Measurements from ENCODE around the gene ERBB4. TPM values are rescaled to one million over a fixed set of nuclear protein-coding genes. Genes with fewer than 3 reads are reported as not detected.

The ERBB4 gene
- total RNA-seq, 1 experiment from 2014 or later = 0.04 TPM

- Histone ChIP-seq H2BK12ac (ENCODE audit: insufficient read length, low read depth, low read length) (no peak overlapping the region), H3K14ac (ENCODE audit: insufficient read depth, low read length) (no peak overlapping the region), H2AFZ (ENCODE audit: low read length) (no peak overlapping the region), H3K56ac (ENCODE audit: insufficient read length, low read depth, low read length) (no peak overlapping the region), H3K79me1 (ENCODE audit: insufficient read depth, low read depth, low read length, poor library complexity, severe bottlenecking) (no peaks in the 10 kb centered on the region), H3K27ac (ENCODE audit: insufficient read length, low read depth, low read length) (no peak overlapping the region), H2BK5ac (ENCODE audit: insufficient read length, low read length) (no peak overlapping the region), H4K20me1 (ENCODE audit: control insufficient read depth, insufficient read depth, insufficient read length) (no peaks in the 10 kb centered on the region), H4K91ac (ENCODE audit: insufficient read length, low read depth, low read length) (no peak overlapping the region), H3K4me1 (ENCODE audit: insufficient read depth, low read length) (no peaks in the 10 kb centered on the region), H3K4ac (ENCODE audit: low read depth, low read length) (no peak overlapping the region), H4K5ac (ENCODE audit: insufficient read length, low read depth, low read length) (no peak overlapping the region), H3K79me2 (ENCODE audit: insufficient read depth, low read length) (no peaks in the 10 kb centered on the region), H3K18ac (ENCODE audit: insufficient read length, low read depth, low read length) (no peak overlapping the region), H3K4me2 (ENCODE audit: insufficient read depth, insufficient read length, low read length) (no peak overlapping the region), H3K27me3 (ENCODE audit: insufficient read depth, low read length) (no peaks in the 10 kb centered on the region), H2BK20ac (ENCODE audit: low read depth, low read length, poor library complexity, severe bottlenecking) (no peak overlapping the region), H3T11ph (ENCODE audit: low read length) (no peak overlapping the region), H4K8ac (replicated peaks; ENCODE audit: insufficient read length, low read depth, low read length) (no peak overlapping the region), H2AK5ac (ENCODE audit: insufficient read length, low read length) (no peak overlapping the region), H3K23ac (ENCODE audit: insufficient read length, low read depth, low read length) (no peak overlapping the region), H2BK15ac (ENCODE audit: low read depth, low read length) (no peak overlapping the region), H2BK120ac (ENCODE audit: low read depth, low read length, poor library complexity, severe bottlenecking) (no peak overlapping the region), H3K23me2 (ENCODE audit: insufficient read length, low read depth, low read length, poor library complexity, severe bottlenecking) (no peaks in the 10 kb centered on the region), H3K9ac (ENCODE audit: extremely low read depth, insufficient read length, low read length) (no peak overlapping the region), H3K9me3 (ENCODE audit: control insufficient read depth, low read depth, low read length) (no peaks in the 10 kb centered on the region)
- TF ChIP-seq CTCF (conservative IDR thresholded peaks at IDR 0.05) = no peak
- Mint-ChIP-seq H3K36me3 (ENCODE audit: insufficient read depth in 1 of 3, low read depth in 3 of 3) (no peaks in the 10 kb centered on the region), H3K4me3 (no peak overlapping the region), H3K4me1 (peaks cover 11% of the 10 kb centered on the region in 2 experiments), H3K9me3 (no peaks in the 10 kb centered on the region), H3K27me3 (ENCODE audit: low read depth) (no peaks in the 10 kb centered on the region), H3K27ac (no peak overlapping the region)
- no CpG with 5 or more reads among the region's 4 CpGs for WGBS (ENCODE audit: extremely low coverage, insufficient read length, low lambda C conversion rate)
- no peak for DNase-seq
These were observed 462.1 kb downstream of the ERBB4 start for GRCh38 chr2:212076456-212076855.

Measured in H9 (cell line).